Measurements from ENCODE around the gene EML2. TPM values are rescaled to one million over a fixed set of nuclear protein-coding genes. Genes with fewer than 3 reads are reported as not detected.

EML2 gene
- total RNA-seq, 1 donor from 2014 or later, result 54.4 TPM

- DNase-seq (peak; percentile 90), ATAC-seq (peak; percentile 78)
- H3K27me3 ChIP-seq, result no peaks in the 10 kb centered on the region
- peaks cover 60% of the 10 kb centered on the region for H3K4me1 ChIP-seq
- peak overlapping the region; percentile 84 for H3K27ac ChIP-seq
- TF ChIP-seq CTCF (IDR thresholded peaks at IDR 0.05), result no peak
- H3K9me3 ChIP-seq, result no peaks in the 10 kb centered on the region
- intact Hi-C loops (cut with DNase I), result loop anchor here (5.0 to 10.0 kb wide), 2 partner anchors 34 to 117 kb away; no protein-coding TSS in a partner anchor
- peak overlapping the region; percentile 53 for H3K4me3 ChIP-seq
- H3K36me3 ChIP-seq, result no peaks in the 10 kb centered on the region
Observed at GRCh38 chr19:45641274-45642105, 2.3 kb upstream of the EML2 start.

- Histone ChIP-seq H3K9me3 (no peaks in the 10 kb centered on the region), H3K27ac (peak overlapping the region; percentile 84), H3K27me3 (no peaks in the 10 kb centered on the region), H3K4me3 (peak overlapping the region; percentile 53), H3K4me1 (peaks cover 54% of the 10 kb centered on the region), H3K36me3 (no peaks in the 10 kb centered on the region)
- intact Hi-C loops (cut with DNase I), result loop anchor here (5.0 to 10.0 kb wide), 2 partner anchors 34 to 116 kb away; no protein-coding TSS in a partner anchor
- peak; percentile 72 for DNase-seq
- TF ChIP-seq CTCF (IDR thresholded peaks at IDR 0.05), result no peak
- no peak for ATAC-seq
Observed at GRCh38 chr19:45640849-45641273, 1.7 kb upstream of the EML2 start.

GRCh38 chr19:45637890-45638667 is 1.1 kb downstream of the EML2 start:
- intact Hi-C loops (cut with DNase I), result no loop called here
- Histone ChIP-seq H3K4me3 (peak overlapping the region; percentile 69), H3K27ac (no peak overlapping the region), H3K36me3 (no peaks in the 10 kb centered on the region), H3K27me3 (no peaks in the 10 kb centered on the region), H3K4me1 (peaks cover 44% of the 10 kb centered on the region), H3K9me3 (no peaks in the 10 kb centered on the region)
- ATAC-seq (no peak), DNase-seq (no peak)
- TF ChIP-seq CTCF (IDR thresholded peaks at IDR 0.05), result no peak

- ATAC-seq (no peak), DNase-seq (no peak)
- H3K4me3 ChIP-seq, result no peak overlapping the region
- no peaks in the 10 kb centered on the region for H3K36me3 ChIP-seq
- H3K27me3 ChIP-seq, result no peaks in the 10 kb centered on the region
- no peak overlapping the region for H3K27ac ChIP-seq
- intact Hi-C loops (cut with DNase I), result no loop called here
- no peak for TF ChIP-seq CTCF (IDR thresholded peaks at IDR 0.05)
- peaks cover 32% of the 10 kb centered on the region for H3K4me1 ChIP-seq
- no peaks in the 10 kb centered on the region for H3K9me3 ChIP-seq
Observed at GRCh38 chr19:45636902-45637301, 2.3 kb downstream of the EML2 start.

- intact Hi-C loops (cut with DNase I), result no loop called here
- Histone ChIP-seq H3K4me1 (peaks cover 25% of the 10 kb centered on the region), H3K9me3 (no peaks in the 10 kb centered on the region), H3K4me3 (no peak overlapping the region), H3K36me3 (no peaks in the 10 kb centered on the region), H3K27me3 (no peaks in the 10 kb centered on the region), H3K27ac (no peak overlapping the region)
- no peak for TF ChIP-seq CTCF (IDR thresholded peaks at IDR 0.05)
- DNase-seq (no peak), ATAC-seq (no peak)
Observed at GRCh38 chr19:45636275-45636674, 2.9 kb downstream of the EML2 start.
